GM18517 (cell line): ENCODE measurements around the gene NUP210.
A peak's percentile ranks its signal among the peaks of the same experiment; 100 is the strongest.
"Not testable (repeated sequence)": the region's sequence is repeated elsewhere in the genome, so short reads cannot be mapped to it uniquely, and the experiment has no call there.

ENCODE experiments used
- ATAC-seq: cut with Tn5 transposase; IDR thresholded peaks from one replicate; pipeline ENCODE4 v1.9.1; 2021; ENCODE audit warnings: mild to moderate bottlenecking, moderate library complexity; ENCODE audit not compliant: unreplicated experiment

Gene NUP210

DNA sequence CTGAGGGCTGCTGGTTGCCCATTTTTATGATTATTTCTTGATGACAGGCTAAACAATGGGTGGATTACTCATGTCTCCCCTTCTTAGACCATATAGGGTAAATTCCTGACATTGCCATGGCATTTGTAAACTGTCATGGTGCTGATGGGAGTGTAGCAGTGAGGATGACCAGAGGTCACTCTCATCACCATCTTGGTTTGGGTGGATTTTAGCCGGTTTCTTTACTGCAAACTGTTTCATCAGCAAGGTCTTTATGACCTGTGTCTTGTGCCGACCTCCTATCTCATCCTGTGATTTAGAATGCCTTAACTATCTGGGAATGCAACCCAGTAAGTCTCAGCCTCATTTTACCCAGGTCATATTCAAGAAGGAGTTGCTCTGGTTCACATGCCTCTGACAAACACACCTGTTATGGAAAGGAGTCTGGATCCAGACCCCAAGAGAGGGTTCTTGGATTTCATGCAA lies 10.3 kb upstream of the NUP210 start:
- not testable (repeated sequence) for ATAC-seq

GRCh38 chr3:13429631-13430291 lies 9.6 kb upstream of the NUP210 start:
- ATAC-seq, result no peak

DNA sequence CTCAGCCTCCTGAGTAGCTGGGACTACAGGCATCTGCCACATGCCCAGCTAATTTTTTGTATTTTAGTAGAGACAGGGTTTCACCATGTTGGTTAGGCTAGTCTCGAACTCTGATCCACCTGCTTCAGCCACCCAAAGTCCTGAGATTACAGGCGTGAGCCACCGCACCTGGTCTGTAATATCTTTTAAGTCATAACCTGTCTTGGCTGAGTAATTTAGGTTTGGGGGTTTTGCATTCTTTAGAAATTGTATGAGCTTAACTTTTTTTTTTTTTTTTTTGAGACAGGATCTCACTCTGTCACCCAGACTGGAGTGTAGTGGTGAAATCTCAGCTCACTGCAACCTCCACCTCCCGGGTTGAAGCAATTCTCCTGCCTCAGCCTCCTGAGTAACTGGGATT lies 8.6 kb upstream of the NUP210 start:
- ATAC-seq, result not testable (repeated sequence)

- no peak for ATAC-seq
These were observed 7.8 kb upstream of the NUP210 start for GRCh38 chr3:13427662-13428603.

GRCh38 chr3:13426591-13426990 lies 6.5 kb upstream of the NUP210 start:
- no peak for ATAC-seq

GRCh38 chr3:13425689-13426088 lies 5.6 kb upstream of the NUP210 start:
- ATAC-seq, result no peak

GRCh38 chr3:13424865-13425617 lies 4.9 kb upstream of the NUP210 start:
- no peak for ATAC-seq

DNA sequence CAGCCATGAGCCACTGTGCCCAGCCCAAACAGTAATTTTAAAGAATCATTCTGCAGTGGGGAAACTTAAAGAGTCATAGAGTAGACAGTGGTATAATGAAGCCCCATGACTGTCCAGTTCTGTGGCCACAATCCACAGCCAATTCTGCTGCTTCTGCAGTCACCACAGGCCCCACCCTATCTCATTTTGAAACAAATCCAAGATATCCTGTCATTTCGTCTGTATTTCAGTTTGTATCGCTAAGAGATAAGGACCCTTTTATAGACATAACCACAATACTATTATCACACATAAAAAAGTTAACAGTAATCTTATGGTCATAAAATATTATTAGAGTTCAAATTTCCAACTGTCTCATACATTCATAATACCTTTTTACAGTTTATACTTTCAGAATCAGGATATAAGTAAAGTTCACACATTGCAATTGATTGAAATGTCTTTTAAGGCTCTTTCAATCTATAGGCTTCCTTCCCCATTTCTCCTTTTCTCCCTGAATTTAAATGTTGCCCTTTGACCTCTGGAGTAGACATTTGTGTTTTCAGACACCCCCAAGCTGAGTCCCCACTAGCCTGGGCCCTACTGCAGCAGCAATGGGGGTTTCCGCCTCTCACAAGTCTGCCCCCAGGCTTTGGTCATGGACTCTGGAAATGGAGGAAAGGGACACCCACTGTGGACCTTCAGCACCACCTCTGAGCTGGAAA lies 4.2 kb upstream of the NUP210 start:
- ATAC-seq, result no peak

DNA sequence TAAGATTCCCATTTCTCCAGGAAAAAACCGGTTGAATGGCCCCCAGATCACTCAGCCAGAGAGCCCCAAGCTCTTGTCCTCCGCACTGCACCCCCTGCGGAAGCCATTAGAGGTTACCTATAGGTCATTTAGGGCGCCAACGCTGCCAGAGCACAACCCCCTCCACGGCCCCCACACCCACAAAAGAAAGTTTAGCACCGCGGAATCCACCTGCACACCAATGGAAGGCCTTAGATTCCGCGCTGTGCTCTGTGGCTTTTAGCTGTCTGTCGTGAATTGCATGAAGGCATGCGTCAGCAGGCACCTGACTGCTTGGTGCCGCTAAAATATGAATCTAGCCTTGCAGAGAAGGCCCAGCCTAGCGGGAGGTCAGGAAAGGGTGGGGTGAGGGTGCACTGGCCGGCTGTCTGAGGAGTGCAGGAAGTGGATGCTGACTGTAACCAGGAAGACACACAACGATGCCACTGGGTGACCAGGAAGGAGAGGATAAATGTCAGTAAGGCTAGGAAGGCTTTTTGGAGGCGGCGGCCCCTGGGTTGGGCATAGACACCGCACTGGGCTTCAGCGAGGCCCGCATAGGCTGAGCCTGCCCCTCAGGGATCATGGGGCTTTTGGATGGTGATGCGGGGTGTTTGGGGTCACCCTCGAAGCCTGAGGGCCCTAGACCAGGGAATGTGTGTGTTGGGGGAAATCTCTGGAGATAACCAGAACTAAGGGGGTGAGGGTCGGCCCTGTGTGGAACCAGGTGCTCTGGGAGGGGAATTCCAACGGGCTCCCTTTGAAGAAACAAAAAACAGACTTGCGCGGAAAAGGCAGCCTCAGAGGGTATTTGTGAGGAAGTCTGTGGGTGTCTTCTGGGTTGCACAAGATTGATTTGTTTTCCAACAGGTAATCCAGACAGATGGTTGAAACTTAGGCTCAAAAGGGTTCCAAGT lies 976 bp upstream of the NUP210 start:
- ATAC-seq, result peak; percentile 44

GRCh38 chr3:13419505-13420044 lies 547 bp downstream of the NUP210 start:
- peak; percentile 31 for ATAC-seq

DNA sequence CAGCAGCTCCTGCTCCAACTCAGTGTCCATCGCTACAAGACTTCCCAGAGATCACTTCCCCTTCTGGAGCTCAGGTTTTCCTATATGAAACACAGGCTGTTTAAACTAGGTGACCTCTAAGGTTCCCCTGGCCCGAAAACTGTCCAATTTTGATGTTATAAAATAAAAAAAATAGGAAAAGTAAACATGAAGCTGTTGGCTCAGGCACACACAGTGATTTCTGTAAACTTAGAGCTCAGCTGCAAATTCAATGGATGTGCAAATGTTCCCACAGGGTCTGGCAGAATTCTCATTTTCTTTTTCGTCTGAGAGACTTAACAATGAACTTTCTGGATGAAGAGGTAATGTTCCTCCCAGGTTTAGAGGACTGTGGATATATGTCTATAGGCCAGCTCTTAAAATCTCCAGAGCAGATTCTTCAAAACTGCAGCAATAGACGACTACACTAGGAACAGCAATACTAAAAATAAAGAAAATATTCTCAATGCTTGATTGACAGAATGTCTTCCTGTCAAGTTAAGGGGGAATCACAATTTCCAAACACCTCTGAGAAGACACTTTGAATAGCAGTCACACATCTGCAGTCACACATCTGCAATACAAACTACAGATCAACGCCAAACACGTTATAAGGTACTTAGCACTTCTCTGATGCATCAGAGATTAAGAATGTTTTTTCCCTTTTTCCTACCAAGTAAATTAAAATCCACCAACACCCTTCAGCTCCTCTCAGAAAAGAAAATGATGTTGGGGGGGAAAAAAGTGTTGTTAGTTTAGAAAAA lies 2.8 kb downstream of the NUP210 start:
- no peak for ATAC-seq

DNA sequence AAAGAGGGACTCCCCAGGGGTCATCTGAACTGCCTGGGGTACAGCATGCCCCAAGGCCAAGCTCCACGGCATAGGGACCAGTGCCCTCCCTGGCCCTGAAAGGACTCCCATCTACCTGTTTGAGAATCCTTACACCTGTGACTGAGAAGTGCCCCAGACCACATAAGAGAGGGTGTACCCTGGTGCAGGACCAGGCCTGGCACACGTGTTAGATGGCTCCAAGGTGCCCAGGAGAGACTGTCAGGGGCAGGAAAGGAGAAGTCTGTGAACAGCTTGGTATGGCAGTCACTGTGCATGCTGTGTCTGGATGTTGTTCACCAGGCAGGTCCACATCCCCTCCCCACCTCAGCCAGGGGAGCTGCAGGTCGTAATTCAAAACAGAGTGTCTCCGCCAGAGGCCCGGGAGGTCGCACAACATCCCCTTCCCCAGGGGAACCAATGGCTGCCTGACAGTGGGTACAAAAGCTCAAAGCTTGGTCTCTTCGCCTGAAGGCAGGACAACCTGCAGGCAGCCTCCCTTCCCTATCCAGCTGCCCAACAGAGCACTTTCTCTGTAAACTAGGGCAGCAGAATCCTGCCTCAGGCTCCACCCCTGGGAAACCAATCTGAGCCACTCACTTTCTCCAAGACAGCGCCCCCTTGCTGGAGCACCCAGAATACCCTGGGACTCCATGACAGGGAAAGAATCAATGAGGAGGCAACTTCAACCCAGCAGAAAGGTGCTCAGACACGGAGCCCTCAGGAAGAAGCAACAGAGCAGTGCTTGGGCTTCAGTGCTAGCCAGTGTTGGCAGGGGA lies 3.9 kb downstream of the NUP210 start:
- ATAC-seq, result no peak

DNA sequence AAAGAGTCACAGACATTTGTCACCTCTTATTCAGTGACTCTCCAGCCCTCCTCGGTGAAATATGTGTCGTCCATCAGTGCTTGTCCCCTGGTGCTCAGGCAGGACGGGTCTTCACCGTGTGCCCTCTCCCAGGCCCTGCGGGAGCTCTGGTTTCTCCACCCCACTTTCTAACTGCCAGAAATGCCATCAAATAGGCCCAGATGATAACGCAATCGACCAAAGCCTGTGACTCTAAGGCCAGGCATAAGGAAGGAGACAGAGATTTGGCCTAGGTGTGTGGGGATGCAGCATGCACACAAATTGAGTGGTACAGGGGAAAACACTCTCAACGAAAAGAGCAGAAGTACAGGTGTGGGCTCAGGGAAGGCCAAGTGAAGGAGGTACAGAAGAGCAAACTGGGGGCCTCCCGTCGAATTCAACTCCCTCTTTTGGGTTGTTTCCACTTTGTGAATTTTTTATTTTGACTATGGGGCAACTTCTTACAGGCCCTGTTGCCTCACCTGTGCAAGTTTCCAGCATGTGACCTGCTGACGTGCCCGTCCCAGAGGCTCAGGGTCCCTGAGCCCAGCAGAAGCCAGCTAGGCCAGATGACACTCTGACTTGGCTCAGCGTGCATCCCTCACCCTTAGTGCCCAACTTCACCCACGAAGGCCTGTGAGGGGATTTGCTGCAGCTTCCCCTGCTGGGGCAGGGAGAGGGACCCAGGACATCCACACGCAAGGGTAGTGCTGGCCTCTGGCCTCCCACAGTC lies 4.7 kb downstream of the NUP210 start:
- ATAC-seq, result no peak

- ATAC-seq, result peak; percentile 96
These were observed 5.9 kb downstream of the NUP210 start for GRCh38 chr3:13414040-13414729.

GRCh38 chr3:13411186-13411860 lies 8.8 kb downstream of the NUP210 start:
- ATAC-seq, result no peak

GRCh38 chr3:13408890-13409289 lies 11.2 kb downstream of the NUP210 start:
- no peak for ATAC-seq
